NCI-H1436 treated with DMSO at 0.1 percent for 48 hours (cell line): ENCODE results near the gene ASB6.
A peak's percentile ranks its signal among the peaks of the same experiment; 100 is the strongest.

Experiments
- DNase-seq: peaks from one replicate; lab custom pipeline; 2025; lab: John Stamatoyannopoulos, UW

Gene ASB6

DNA sequence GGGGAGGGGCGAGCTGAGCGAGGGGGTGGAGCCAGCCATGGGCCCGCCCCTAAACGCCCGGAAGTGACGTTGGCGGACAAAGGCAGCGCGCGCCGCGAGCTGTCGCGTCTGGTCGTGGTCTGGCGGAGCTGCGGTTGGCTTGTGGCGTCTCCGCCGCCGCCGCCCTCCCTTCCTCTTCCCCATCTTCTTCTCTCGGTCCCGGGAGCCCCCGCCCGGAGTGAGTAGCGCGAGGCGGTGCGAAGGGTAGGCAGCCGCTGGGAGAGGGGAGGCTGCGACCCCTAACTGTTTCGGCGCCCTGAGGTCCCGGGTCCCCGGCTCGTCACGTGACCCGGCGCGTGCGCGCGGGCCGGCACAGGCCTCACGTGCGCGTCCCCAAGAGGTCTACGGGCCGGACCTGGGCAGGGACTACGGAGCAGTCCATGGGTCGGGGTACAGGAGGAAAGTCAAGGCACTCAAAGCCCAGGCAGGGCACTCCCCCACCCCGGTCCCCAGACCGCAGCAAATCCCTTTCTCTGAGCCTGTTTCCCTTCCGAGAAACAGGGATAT lies 15.8 kb downstream of the ASB6 start, which contains the start of gene NTMT1:
NTMT1 (plus strand) TSS at position 85 of the 546 bp plus-strand sequence. CDS start 6,541 bp downstream, outside the sequence.
- DNase-seq: peak; percentile 35

DNA sequence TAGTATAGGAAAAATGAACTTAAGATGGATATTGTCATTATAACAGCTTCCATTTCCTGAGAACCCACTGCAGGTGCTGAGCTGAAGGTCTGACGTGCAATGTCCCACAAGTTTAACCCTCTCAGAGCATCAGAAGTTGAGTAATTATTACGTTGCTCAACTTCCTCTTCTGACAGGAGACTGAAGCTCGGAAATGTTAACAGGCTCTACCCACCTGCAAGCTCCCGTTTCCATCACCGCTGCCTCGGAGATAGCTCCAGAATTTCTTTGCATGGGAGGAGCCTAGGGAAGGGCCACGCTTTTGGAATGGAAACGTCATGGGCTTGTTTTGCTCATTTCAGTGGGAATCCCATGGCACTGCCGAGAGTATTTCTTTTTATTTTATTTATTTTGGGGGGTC lies 17.0 kb downstream of the ASB6 start:
- DNase-seq: no peak

DNA sequence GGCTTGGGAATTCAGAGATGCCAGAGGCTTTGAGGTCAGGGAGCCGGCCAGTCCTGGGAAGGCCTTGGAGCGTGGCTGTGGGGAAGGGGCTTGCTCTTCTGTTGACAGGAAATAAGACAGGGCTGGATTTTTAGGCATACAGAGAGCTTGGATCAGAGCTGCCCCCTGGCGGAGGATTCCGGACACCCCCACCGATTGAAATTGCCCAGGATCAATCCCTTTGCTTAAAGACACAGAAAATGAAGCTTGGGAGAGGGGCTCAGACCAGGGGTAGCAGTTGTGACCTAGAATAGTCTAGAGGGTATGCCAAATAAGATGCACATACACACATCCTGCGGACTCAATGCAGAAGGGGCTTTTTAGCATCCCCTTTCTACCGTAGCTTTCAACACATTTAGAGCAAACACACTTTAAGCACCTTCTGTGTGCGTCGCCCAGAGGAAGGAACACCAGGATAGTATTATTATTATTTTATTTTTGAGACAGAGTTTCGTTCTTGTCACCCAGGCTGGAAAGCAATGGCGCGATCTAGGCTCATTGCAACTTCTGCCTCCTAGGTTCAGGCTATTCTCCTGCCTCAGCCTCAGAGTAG lies 17.7 kb downstream of the ASB6 start:
- no peak for DNase-seq

DNA sequence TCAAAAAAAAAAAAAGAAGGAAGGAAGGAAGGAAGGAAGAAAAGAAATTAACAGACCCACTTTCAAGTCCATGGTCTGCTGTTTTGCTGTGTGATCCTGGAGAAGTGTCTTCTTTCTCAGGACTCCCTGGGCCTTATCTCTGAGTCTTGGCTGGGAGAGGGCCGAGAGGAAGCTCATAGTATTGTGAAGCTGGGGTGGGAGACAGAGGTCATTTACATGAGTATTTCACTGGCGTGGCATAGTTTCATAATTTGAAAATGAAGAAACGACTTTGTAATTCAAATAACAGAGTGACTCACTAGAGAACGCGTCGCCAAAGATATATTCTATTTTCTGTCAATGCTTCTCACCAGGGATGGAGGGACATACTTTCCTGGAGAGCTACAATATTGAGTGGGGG lies 18.6 kb downstream of the ASB6 start:
- no peak for DNase-seq

DNA sequence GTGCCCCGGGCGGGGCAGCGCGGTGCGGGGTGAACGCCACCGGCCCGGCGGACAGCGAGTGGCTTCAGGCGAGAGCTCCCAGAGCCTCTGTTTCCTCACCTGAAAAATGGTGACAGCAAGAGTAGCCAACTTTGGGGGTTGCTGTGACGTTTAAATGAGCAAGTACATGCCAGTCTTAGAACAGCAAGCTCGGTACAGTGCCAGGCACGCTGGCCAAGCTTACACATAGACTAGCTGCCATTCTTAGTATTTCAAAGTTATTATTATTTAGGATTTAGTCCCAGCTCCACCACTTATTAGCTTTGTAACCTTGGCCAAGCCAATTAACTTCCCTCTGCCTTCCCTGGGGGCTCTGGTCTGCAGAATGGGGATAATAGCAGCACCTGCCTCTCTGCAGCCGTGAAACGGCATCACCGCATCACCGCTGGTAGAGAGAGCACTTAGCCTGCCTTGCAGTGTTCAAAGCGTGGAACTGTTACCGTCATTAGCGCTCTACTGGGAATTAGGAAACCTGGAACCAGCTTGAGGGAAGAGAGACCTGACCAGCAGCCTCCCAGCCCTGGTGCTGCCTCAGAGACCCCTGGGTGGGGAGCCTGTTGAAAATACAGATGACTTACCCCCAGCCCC lies 21.2 kb downstream of the ASB6 start, which contains the start of gene C9orf50:
C9orf50 (minus strand) TSS at position 433 of the 627 bp plus-strand sequence. CDS start 527 bp downstream, outside the sequence.
- peak; percentile 88 for DNase-seq

DNA sequence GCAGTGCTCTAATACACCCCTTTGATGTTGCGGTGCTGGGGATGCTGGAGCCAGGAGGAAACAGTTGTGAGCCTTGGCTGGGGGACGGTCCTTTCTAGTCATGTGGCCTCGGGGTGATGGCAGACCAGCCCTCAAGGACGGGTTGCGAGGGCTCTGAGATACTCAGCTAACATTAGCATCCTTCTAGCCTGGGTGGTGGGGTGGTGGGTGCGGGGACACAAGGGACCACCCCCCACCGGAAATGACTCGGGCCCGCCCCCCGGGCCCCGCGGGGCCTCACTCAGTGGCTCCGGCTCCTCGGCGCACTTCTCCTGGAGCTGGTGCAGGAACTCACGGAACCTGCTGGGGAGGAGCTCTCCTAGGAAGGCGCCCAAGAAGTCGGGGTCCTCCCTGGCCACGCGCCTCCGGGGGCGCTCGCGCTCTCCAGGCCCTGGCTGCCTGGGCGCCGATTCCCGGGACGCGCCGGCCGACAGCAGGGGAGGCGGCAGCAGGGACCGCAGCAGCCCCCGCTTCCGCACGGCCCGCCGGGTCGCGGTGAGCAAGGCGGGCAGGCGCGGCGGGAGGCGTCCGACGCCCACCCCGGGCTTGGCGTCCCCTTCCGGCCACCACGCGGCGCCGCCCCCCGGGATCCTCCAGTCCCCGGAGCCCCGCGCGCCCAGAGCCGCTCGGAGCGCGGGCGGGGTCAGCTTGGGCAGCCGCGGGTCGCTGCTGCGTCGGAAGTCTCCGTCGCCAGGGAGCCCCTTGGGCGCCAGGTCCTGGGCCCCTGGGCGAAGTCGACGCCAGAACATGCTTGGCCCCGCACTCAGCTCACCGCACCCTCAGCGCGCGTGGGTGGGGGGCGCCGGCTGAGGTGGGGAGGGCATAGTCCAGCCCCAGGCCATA lies 21.9 kb downstream of the ASB6 start:
- no peak for DNase-seq

DNA sequence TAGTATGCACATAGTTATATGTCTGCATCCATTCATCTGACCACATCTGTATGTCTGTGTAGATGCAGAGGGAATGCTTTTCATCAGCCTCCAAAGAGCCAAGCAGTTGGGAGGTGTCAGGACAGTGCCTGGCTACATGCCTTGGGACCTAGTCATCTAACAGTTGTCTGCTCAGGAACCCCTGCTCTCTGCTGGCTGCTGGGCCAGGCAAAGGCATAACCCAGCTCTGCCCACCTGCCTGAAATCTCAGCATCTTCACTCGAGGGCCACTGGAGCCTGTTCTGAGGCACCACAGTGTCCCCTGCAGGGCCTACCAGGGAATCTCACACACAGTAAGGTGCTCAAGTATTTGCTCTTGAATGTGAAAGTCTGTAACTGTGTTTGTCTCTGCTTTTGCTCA lies 24.8 kb downstream of the ASB6 start:
- no peak for DNase-seq

DNA sequence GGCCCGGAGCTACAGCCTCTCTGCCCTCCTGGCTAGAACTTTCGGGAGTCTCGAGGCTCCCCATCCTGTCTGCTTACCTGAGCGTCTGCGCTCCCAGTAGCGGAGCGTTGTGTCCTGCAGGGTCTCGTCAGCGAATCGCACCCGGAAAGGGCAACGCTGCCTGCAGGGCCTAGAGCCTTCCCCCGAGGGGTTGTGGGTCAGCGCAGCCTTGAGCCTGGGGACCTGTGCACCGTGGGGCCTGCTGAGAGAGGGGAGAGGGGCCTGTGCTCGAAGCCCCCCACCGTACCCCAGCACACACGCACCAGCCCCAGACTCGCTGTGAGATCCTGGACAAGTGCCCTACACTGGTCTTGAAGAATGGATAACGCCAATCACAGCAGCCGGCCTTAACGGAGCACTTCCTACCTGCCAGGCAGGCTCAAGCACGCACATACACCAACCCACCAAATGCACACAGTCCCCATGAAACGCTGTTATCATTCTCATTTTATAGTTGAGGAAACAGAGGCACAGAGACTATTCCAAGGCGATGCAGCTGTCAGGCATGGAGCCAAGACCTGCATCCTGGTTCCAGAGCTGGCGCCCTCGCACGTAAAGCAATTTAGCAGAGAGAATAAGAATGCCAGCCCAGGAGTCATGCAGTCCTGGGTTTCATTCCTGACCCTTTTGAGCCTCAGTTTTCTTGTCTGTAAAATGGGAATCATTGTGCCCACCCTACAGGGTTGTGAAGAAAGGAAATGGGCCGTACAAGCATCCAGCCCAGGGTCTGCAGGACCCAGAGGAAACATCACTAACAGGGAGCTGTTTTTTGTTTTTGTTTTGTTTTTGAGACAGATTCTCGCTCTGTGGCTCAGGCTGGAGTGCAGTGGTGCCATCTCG lies 26.3 kb downstream of the ASB6 start:
- DNase-seq: no peak

DNA sequence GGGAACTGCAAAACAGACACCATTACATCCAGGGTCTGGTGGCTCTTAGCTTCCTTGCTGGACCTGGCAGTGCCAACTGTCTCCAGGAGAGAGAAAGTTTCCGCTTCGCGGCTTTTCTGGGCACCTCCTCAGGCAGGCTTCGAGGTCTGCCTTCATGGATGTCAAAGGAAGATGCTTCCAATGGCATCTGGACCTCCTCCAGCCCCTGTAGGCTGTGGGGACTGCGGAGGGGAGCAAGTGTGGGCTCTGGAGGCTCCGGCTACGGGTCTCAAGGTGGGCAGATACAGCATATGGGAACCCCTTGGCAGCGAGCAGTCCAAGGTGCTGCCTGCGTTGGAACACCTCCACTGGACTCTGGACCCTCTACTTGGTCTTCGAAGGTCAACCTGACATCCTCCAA lies 27.0 kb downstream of the ASB6 start:
- DNase-seq: no peak

DNA sequence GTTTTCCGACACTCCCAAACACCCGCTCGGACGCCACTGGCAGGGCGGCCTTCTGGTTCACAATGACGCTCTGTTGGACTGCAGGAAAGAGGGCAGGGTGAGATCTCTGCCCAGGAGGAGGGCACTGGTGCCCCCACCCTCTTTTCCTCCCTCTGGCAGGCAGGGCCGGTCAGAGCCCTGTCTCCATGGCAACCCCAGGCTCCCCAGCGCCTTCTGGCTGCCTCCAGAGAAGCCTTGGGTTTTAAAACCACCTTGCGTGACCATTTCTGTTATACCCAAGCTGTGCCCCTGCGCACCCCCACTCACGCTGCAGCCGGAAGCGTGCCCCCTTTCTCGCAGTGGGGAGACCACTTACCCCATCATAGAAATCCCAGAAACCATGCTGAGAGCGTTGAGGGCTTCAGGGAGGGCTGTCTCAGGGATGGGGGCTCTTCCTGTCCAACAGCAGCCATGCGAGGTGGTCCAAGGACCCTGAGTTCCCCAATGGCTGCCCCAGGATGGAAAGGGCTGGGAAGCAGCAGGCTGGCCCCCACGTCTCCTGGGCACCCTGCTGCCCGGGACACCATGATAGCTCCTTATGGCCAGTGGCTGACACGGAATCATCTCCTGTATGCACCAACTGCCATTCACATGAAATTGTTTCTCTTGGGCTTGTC lies 28.3 kb downstream of the ASB6 start:
- DNase-seq: no peak

DNA sequence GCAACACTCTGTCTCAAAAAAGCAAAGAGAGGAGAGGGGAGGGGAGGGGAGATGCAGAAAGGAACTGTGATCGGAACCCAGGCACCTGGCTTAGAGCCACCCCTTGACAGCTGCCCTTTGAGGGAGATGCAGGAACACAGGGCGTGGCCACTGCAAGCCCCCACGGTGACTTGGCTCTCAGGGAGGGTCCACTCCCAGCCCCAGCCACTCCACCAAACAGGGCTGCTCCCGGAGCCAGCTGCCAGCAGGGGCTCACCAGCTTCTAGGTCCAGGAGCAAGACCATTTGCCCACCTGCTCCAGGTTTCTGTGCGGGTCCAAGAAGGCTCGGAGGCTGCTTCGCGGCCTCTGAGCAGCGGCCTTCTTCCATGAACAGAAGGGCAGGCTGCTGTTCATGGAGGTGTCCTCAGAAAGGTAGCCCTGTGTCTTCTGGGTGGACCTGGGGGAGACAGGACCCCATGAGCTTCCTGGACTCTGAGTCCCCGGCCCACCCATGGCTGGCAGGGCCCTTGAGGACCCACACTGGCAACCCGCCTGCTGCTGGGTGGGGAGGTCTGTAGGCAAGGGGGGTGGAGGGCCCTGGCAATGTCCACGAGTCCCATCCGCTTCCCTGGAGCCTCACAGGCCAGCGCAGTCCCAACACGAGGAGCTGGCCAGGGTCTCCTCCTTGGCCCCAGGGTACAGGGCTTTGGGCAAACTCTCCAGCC lies 29.0 kb downstream of the ASB6 start:
- DNase-seq: no peak

DNA sequence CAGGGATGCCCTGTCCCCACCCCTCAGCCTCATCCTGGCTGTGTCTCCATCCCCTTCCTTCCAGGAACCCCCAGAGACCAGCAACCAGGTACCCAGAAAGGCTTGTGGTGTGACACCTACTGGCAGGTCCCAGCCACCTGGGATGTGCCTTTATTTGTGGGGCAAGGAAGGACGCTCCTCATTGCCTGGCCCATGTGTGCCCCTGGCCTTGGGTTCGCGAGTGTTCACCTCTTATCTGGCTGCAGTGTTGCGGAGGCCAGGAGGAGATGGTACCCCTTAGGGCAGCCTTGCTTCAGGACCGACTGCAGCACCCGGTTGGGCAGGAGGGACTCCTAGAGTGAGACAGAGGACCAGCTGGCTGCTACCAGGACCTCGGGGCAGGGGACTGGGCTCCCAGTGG lies 29.8 kb downstream of the ASB6 start:
- no peak for DNase-seq

DNA sequence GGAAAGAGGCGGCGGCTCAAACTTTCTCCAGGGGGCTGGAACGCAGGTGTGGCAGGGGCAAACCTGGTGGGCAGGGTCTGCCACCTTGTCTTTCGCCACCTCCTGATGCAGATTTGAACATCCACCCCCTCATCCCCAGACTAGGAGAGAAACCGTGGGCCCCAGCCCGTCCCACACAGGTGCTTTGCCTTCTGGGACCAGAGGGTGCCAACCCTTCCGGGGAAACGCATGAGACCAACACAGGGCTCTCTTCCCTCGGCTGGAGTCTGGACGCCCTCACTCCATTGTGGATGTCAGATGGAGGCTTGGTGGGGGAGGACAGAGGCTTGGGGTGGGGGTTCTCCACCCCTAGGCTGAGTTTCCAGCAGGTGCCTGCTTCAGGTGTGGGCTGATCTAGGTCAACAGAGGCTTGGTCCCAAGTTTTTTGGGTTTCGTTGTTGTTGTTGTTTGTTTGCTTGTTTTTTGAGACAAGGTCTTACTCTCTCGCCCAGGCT lies 30.6 kb downstream of the ASB6 start:
- no peak for DNase-seq

DNA sequence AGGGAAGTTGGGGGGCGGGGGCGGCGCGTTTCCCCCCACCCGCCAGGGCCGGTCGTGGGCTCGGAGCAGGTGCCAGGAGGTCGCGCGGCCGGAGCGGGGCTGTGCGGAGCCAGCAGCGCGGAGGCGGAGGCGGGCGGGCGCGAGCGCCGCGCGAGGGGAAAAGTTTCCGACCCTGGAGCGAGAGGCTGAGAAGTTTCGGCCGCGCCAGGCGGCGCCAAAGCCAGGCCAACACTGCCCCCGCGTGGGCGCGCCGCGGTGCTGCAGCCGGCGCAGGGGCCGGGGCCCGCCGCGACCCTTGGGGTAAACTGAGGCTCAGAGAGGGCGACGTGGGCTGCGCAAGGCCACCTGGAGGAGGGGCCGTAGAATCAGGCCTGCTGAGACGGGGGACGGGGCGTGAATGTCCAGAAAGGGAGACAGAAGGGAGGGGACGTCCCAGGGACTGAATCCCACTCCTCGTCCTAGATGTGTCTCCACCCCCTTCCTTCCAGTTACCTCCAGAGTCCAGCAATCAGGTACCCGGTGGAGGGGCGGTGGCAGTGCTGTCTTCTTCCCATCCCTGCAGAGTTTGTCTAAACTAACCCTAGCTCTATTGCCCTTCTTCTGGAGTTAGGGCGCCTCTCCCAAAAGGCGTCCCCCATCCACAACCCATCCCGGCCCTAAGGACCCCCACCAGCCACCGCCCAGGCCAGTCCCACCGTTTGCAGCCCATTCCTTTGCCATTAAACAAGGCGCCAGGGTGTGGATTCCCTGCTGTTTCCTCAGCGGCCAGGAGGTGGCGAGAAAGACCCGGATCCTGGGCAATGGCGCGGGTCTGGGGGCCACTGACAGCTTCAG lies 31.3 kb downstream of the ASB6 start:
- DNase-seq: no peak

DNA sequence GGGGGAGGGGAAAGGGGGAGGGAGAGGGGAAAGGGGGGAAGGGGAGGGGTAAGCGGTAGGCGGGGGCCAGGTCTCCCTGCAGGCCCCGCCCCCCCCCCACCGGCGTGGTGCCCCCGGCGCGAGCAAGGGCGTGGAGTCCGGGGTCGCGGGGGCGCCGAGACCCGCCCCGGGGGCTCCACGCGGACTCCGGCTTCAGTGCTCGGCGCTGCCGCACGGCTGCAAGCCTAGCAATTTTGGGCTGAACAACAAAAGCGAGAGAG lies 31.8 kb downstream of the ASB6 start:
- no peak for DNase-seq

DNA sequence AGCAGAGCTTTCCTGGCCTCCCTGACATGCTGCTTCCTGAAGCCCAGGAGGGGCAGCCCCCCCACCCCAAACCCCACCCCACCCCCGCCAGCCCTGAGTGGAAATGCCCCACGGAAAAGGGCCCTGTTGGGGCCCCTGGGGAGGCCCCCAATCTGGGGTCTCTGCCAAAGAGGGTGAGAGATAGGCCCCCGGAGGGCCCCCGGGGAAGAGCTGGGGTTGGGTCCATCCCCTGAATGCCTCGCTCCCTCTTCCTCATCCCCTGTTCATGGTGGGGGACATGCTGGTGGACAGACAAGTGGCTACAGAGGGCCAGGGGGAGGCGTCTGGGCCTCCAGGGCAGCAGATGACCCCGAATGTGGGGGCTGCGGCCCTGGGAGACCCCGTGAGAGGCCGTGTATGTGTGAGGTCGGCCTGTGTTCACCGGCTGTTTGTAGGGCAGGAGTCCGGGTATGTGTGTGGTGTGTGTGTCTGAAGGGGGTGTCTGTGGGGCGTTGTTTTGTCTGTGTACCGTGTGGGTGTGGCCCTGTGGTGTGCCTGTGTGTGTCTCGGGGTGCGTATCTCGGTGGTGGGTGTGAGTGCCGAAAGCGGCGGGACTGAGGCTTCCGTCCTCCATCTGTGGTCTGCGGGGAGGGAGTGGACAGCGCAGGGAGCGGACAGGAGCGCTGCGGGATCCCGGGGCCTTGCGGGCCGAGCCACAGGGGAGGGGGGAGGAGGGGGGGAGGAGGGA lies 32.3 kb downstream of the ASB6 start:
- DNase-seq: no peak

DNA sequence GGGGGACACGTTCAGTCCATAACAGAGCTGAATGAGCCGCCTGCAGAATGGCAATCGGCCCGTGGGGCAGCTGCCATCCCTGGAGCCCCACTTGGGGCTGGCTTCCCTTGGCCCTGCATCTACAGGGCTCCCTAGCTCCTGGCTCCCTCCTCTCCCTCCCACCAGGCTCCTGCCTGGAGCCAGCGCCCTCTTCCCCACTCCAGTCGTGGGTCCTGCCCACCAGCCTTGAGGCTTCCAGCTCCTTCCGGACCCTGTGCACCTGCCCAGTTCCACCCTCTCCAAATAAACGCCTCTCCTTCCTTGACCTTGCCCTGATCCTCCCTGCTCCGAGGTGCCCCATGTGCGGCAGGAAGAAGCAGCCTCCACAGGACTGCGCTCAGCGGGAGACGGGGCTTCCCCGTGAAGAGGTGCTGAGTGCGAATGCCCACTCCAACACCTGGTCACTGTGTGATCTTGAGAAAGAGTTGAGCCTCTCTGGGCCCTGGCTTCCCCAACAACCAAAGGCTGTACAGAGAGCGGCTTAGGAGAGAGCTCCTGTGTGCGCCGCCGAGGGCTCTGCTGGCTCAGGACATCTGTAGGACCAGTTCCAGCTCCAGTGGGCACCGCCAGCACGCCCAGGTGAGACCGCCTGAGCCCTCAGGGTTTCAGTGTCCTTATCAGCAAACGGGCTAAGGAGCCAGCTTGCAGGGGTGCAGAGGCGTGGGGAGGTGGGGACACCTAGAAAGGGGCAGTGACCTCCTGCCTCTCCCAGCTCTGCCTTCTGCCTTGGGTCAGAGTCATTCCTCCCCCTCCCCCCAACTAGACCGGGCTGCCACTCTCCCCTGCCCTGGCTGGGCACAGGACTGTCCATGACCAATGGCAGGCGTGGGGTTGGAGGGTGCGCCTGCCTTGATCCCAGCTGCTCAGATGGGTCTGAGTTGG lies 33.1 kb downstream of the ASB6 start:
- DNase-seq: no peak

DNA sequence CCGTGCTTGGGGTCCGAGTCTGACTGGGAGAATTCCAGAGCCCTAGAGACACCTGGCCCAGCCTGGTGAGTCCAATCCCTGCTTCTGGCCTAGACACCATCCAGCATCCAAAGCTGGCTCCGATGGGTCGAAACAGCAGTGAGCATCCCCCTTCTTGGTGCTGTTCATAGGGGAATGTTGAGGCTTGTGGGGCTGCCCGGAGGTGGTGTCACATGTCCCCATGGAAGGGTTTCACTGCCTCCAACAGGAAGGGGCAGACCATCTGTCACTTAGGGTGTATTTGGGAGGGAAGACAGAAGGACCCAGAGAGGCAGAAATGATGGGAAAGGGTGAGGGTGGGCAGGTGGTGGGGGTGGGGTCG lies 34.9 kb downstream of the ASB6 start:
- no peak for DNase-seq
